Stimulated activated CD4-positive, alpha-beta T cell treated with anti-CD3 and anti-CD28 coated beads, Interleukin-1b, Interleukin-23, amount 100 ng/mL, for 4 hours (primary cell): ENCODE measurements around the gene CDPF1.
"Not testable (repeated sequence)": the region's sequence is repeated elsewhere in the genome, so short reads cannot be mapped to it uniquely, and the experiment has no call there.

Experiments
- DNase-seq, 2 donors: peaks; one replicate each; pipeline ENCODE4 v3.0.0-alpha.2; 2020; ENCODE audit warnings: low read depth in 2 of 2

The CDPF1 gene

GRCh38 chr22:46281866-46282678 lies 32.0 kb upstream of the CDPF1 start:
- DNase-seq, result no peak

- no peak for DNase-seq
Observed at GRCh38 chr22:46280999-46281623, 31.0 kb upstream of the CDPF1 start.

GRCh38 chr22:46280063-46280817 lies 30.1 kb upstream of the CDPF1 start:
- no peak for DNase-seq

GRCh38 chr22:46278656-46279645 lies 28.9 kb upstream of the CDPF1 start:
- DNase-seq, result no peak

GRCh38 chr22:46276563-46276962 lies 26.5 kb upstream of the CDPF1 start:
- DNase-seq, result no peak

- no peak for DNase-seq
Observed at GRCh38 chr22:46275455-46276122, 25.5 kb upstream of the CDPF1 start.

GRCh38 chr22:46274381-46274780 lies 24.3 kb upstream of the CDPF1 start:
- DNase-seq, result no peak

- DNase-seq, result no peak
Observed at GRCh38 chr22:46273432-46274148, 23.5 kb upstream of the CDPF1 start.

- no peak for DNase-seq
Observed at GRCh38 chr22:46272762-46273431, 22.8 kb upstream of the CDPF1 start.

GRCh38 chr22:46272196-46272595 lies 22.1 kb upstream of the CDPF1 start:
- no peak for DNase-seq

GRCh38 chr22:46269564-46269963 lies 19.5 kb upstream of the CDPF1 start:
- no peak for DNase-seq

- DNase-seq, result peak; percentile 25 to 41
Observed at GRCh38 chr22:46267431-46268279, 17.6 kb upstream of the CDPF1 start, which contains the start of gene TTC38. TTC38 (plus strand) TSS chr22:46268008; CDS start chr22:46268040, 32 bp downstream.

GRCh38 chr22:46265627-46266026 lies 15.5 kb upstream of the CDPF1 start:
- not testable (repeated sequence) for DNase-seq

- not testable (repeated sequence) for DNase-seq
Observed at GRCh38 chr22:46264520-46264919, 14.4 kb upstream of the CDPF1 start.

GRCh38 chr22:46263216-46263590 lies 13.1 kb upstream of the CDPF1 start, which contains the start of gene PKDREJ:
PKDREJ (minus strand) TSS chr22:46263343; CDS start chr22:46263322, 21 bp downstream.
- DNase-seq, result no peak

- DNase-seq, result peak in 1 of 2 donors; percentile 5
Observed at GRCh38 chr22:46262449-46263215, 12.5 kb upstream of the CDPF1 start.

- DNase-seq, result no peak
Observed at GRCh38 chr22:46260038-46260437, 9.9 kb upstream of the CDPF1 start.

GRCh38 chr22:46259374-46259773 lies 9.3 kb upstream of the CDPF1 start:
- DNase-seq, result no peak
